ENCODE results near the gene SLC37A1.
"Not testable (repeated sequence)": the region's sequence is repeated elsewhere in the genome, so short reads cannot be mapped to it uniquely, and the experiment has no call there.

SLC37A1 gene
- total RNA-seq = 28.5 to 34.7 reads per million in 2 donors

DNA sequence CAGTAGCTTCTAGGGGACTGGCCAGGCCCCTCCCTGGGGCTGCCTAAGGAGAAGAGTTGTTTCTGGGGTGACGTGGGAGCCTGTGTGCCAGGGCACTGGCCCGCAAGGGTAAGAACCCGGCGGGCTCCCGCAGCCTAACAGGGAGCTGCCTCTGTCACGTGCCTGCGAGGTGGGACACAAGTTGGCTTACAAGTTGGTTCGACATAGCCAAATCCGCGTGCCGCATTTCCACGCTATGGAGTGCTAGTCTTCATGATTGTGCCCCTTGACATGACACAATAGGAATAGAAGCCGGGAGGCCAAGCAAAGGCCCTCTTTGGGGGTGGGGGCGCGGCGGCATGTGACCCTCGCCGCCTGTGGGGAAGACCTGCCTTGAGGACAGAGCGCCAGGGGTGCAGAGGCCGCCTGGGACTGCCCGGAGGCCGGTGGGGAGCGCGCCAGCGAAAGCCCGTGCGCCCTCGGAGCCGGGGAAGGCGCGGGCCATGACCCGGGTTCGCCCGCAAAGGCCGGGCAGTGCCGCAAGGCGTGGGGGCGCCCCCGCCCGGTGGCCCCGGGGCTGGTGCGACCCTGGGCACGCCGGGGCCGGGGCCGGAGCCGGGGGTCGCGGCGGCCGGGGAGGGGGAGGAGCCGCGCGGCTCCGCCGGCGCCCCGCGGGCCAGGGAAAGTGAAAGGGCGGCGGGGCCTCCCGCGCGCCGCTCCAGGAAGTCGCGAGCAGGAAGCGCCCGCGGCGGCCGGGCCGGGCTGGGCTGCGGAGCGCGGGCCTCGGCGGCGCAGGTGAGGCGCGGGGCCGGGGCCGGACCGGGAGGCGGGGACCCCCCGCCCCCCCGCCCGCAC is at the start of gene SLC37A1:
Gene SLC37A1 (plus strand): TSS at position 702 of the 834 bp plus-strand sequence. CDS start 4,603 bp downstream, outside the sequence.
- DNase-seq = peak; percentile 28

DNA sequence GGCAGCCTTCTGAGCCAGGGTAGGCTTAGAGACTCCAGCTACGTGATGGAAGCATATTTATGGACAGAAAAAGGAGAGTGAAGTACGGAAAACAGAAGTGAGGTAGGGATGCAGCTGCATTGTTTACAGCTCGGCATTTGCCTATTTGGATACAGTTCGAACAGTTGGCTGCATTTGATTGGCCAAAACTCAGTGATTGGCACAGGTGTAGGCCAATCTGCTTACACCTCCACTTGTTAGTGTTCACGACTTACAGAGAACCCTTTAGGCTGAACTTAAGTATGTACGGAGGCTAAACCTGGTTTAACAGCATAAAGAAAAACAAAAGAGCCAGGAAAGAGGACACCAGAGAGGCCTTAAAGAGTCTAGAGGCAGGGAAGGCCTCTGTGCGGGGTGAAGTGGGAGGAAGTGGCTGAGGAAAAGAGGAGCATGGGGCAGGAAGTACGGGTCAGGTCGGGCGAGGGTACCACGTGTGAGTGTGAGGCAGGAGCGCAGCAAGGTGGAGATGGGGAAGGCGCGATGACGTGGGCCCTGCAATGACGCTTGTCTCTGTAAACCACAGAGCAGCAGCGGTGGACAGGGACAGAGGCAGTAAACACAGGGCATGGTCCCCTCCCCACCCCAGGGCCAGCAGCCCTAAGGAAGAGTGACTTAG is 49.7 kb upstream of the SLC37A1 start:
- peak; percentile 63 for DNase-seq

- DNase-seq = no peak
Observed at GRCh38 chr21:42465008-42465802, 48.4 kb upstream of the SLC37A1 start.

DNA sequence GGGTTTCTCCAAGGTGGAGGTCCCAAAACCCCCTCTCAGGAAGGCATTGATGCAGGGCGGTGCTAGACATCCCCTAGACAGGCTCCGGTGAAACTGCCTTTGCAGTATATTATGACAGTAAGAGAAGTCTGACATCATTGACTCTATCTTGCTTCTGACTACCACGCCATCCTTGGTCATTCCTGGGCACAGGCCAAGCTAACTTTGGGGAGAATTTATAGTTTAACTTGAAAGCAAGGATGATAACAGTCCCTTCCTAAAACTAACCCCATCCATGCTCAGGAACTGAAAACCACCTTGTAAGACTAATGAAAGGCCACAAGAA is 47.9 kb upstream of the SLC37A1 start:
- no peak for DNase-seq

- no peak for DNase-seq
Observed at GRCh38 chr21:42466700-42467099, 47.0 kb upstream of the SLC37A1 start.

DNA sequence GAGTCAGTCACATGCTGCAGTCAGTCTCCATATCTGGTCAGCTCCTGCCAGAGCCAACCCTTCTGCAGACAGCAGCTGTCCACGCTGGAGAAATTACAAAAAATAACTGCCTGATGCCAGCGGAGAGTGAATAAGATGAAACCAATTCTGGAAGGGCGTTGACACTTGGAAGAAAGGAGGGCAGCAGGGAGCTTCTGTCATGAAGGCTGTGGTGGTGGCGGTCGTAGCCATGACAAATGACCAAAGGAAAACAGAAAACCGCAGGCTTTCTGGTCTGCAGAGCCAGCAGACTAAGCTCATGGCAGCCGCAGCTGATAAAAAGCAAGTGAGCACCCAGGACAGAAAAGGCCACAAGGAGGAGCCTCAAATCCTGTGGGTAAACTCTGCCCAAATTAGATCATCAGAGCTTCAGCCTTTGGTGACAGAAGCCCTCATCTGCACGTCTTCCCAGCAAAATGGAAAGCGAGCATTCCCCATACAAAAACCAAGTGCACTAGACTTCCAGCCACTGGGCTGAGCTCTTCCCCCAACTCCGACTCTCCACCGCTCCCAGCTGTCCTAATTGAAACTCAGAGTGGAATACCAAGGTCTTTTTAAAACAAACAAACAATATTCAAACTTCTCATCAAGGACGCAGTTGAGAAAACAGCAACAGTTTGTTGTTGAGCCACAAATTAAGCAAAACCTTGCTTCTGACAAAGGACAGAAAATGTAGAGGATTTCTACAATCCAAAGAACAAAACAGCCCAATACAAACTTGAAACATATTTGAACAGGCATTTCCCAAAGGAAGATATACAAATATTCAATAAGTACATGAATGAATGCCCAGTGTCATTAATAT is 46.3 kb upstream of the SLC37A1 start:
- DNase-seq = no peak

- no peak for DNase-seq
Observed at GRCh38 chr21:42468491-42469131, 45.0 kb upstream of the SLC37A1 start.

- DNase-seq = no peak
Observed at GRCh38 chr21:42469272-42469671, 44.4 kb upstream of the SLC37A1 start.

DNA sequence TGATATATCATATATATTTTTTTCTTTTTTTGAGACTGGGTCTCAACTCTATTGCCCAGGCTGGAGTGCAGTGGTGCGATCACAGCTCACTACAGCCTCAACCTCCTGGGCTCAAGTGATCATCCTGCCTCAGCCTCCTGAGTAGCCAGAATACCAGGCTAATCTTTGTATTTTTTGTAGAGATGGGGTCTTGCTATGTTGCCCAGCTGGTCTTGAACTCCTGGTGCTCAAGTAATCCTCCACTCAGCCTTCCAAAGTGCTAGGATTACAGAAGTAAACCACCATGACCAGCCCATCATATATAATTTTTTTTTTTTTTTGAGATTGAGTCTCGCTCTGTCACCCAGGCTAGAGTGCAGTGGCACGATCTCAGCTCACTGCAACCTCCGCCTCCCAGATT is 43.9 kb upstream of the SLC37A1 start:
- not testable (repeated sequence) for DNase-seq

- no peak for DNase-seq
Observed at GRCh38 chr21:42471206-42471605, 42.4 kb upstream of the SLC37A1 start.

GRCh38 chr21:42471716-42472330 is 41.8 kb upstream of the SLC37A1 start:
- no peak for DNase-seq

GRCh38 chr21:42472521-42472920 is 41.1 kb upstream of the SLC37A1 start:
- no peak for DNase-seq

- DNase-seq = no peak
Observed at GRCh38 chr21:42473498-42474042, 40.1 kb upstream of the SLC37A1 start.

GRCh38 chr21:42474043-42474831 is 39.4 kb upstream of the SLC37A1 start:
- DNase-seq = no peak

- DNase-seq = no peak
Observed at GRCh38 chr21:42475036-42475435, 38.6 kb upstream of the SLC37A1 start.

GRCh38 chr21:42475526-42476387 is 37.9 kb upstream of the SLC37A1 start:
- DNase-seq = no peak

DNA sequence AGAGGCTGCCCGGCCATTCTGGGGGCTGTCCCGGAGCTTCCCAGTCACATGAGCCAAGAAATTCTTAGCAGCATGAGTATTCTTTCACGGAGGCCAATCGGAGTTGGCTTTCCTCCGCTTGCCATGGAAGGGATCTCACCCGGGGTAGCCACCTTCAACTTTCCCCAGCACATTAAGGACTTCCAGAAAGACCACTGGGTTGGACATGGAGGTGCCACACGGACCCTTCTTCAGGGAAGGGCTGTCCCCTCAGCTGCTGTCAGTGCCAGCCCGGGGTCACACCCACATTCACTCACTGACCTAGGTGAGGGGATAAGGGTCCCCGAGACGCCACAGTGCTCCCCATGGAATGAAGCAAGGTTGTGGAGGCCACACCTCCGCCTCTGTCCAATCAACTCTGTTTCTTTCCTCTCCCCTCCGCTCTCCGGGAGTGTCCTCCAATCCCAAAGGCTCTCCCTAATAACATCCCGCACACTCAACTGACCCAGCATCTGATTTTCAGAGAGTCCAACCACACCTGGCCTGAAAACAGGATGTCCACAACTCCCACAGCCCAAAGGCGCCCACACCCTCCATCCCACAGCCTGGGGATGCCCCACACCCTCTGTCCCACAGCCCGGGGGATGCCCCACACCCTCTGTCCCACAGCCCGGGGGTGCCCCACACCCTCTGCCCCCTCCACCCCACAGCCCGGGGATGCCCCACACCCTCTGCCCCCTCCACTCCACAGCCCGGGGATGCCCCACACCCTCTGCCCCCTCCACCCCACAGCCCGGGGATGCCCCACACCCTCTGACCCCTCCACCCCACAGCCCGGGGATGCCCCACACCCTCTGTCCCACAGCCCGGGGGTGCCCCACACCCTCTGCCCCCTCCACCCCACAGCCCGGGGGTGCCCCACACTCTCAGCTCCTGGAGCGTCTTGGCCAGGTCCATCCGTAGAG is 37.0 kb upstream of the SLC37A1 start:
- DNase-seq = no peak

- DNase-seq = no peak
Observed at GRCh38 chr21:42478504-42478903, 35.1 kb upstream of the SLC37A1 start.

All from T-helper 9 cell (primary cell).